Measurements from ENCODE around the gene RPS21. TPM values are rescaled to one million over a fixed set of nuclear protein-coding genes. Genes with fewer than 3 reads are reported as not detected.

Gene RPS21
- total and polyA plus RNA-seq, 2 of the 13 experiments (the other 11 are each of a cell fraction or from before 2014, with no cell fraction given) = 2,647 to 11,063 TPM

DNA sequence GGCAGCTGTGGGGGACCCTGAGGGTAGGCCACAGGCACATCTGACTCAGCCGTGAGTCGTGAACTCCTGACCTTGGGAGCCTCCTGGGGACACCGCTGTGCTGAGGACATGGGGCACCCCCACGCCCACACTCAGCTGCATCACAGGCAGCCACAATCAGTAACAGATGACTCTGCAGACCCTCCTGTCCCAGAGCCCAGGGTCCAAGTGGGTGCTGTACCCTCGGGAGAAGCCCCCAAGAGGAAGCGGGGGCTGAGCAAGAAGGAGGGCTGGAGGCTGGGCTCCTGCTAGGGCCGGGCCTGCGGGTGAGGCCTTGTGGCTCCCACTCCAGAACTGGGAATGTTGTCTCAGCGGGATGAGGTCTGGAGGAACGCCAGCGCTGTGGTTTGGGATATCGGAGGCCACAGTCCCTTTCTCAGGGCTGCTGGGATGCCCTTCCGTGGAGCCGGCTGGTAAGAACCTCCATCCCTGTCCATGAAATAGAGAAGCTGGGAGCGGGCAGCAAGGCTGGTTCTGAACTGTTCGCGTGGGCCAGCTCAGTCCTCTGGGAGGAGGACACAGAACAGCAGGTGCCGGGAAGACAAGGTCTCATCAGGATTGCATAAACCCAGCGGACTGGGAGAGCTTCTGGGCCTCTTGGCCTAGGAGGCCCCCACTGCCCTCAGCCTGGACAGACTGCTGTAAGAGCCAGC is 16.6 kb upstream of the RPS21 start (continued):
- no peak for TF ChIP-seq ZNF362 (CRISPR knock-in tag; IDR thresholded peaks at IDR 0.05; ENCODE audit: borderline replicate concordance)
- peak; percentile 53; the same call in 1 of the 2 replicates for TF ChIP-seq TGIF2 (CRISPR knock-in tag; IDR thresholded peaks at IDR 0.05)
- no peak for TF ChIP-seq AKNA (CRISPR knock-in tag; IDR thresholded peaks at IDR 0.05; ENCODE audit: borderline replicate concordance)
- TF ChIP-seq RBAK (CRISPR knock-in tag; IDR thresholded peaks at IDR 0.05) = no peak
- no peak; the same call in 1 of the 2 replicates for TF ChIP-seq KDM5B (CRISPR knock-in tag; IDR thresholded peaks at IDR 0.05; ENCODE audit: borderline replicate concordance)
- no peak for TF ChIP-seq ZNF296 (CRISPR knock-in tag; conservative IDR thresholded peaks at IDR 0.05)
- TF ChIP-seq ZFP41 (CRISPR knock-in tag; IDR thresholded peaks at IDR 0.05; ENCODE audit: borderline replicate concordance) = no peak
- TF ChIP-seq ZFP36L1 (CRISPR knock-in tag; IDR thresholded peaks at IDR 0.05) = no peak
- TF ChIP-seq, protein P1, sequence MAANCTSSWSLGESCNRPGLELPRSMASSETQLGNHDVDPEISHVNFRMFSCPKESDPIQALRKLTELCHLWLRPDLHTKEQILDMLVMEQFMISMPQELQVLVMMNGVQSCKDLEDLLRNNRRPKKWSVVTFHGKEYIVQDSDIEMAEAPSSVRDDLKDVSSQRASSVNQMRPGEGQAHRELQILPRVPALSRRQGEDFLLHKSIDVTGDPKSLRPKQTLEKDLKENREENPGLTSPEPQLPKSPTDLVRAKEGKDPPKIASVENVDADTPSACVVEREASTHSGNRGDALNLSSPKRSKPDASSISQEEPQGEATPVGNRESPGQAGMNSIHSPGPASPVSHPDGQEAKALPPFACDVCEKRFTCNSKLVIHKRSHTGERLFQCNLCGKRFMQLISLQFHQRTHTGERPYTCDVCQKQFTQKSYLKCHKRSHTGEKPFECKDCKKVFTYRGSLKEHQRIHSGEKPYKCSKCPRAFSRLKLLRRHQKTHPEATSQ (CRISPR knock-in tag; IDR thresholded peaks at IDR 0.05; ENCODE audit: borderline replicate concordance) = no peak
- TF ChIP-seq REL (CRISPR knock-in tag; conservative IDR thresholded peaks at IDR 0.05) = no peak
- TF ChIP-seq CSRNP2 (CRISPR knock-in tag; conservative IDR thresholded peaks at IDR 0.05; ENCODE audit: low read depth) = no peak
- peak; percentile 86 for TF ChIP-seq FOSL2 (CRISPR knock-in tag; IDR thresholded peaks at IDR 0.05)
- no peak for TF ChIP-seq GLI4 (CRISPR knock-in tag; IDR thresholded peaks at IDR 0.05; ENCODE audit: borderline replicate concordance)
- TF ChIP-seq TRIM22 (IDR thresholded peaks at IDR 0.05) = no peak
- TF ChIP-seq ZNF20 (CRISPR knock-in tag; IDR thresholded peaks at IDR 0.05) = no peak
- TF ChIP-seq ZFP37 (CRISPR knock-in tag; IDR thresholded peaks at IDR 0.05; ENCODE audit: borderline replicate concordance) = no peak
- TF ChIP-seq ETV6 (CRISPR knock-in tag; conservative IDR thresholded peaks at IDR 0.05) = no peak
- TF ChIP-seq ZNF451 (CRISPR knock-in tag; IDR thresholded peaks at IDR 0.05) = no peak; the same call in none of the 2 replicates
- TF ChIP-seq ZNF460 (CRISPR knock-in tag; IDR thresholded peaks at IDR 0.05; ENCODE audit: borderline replicate concordance) = no peak

All from HepG2 (cell line).